ENCODE results near the gene OGDH.

The OGDH gene

GRCh38 chr7:44633254-44634186 is 27.1 kb downstream of the OGDH start:
- Histone ChIP-seq H3K4me1 (ENCODE audit: control insufficient read depth, insufficient read depth, low read length) (peaks cover 24% of the 10 kb centered on the region), H3K4me3 (ENCODE audit: low read depth, low read length) (no peak overlapping the region), H3K27ac (ENCODE audit: low read depth, low read length) (no peak overlapping the region)

GRCh38 chr7:44634187-44634838 is 27.9 kb downstream of the OGDH start:
- Histone ChIP-seq H3K36me3 (ENCODE audit: control insufficient read depth, insufficient read depth, low read length) (peaks cover 17% of the 10 kb centered on the region), H3K27me3 (ENCODE audit: control insufficient read depth, insufficient read depth, low read length) (no peaks in the 10 kb centered on the region), H3K9ac (ENCODE audit: low read length) (no peak overlapping the region), H3K27ac (ENCODE audit: low read depth, low read length) (no peak overlapping the region), H3K4me3 (ENCODE audit: low read depth, low read length) (no peak overlapping the region), H3K9me3 (ENCODE audit: control insufficient read depth, insufficient read depth, low read depth, low read length) (no peaks in the 10 kb centered on the region), H3K4me1 (ENCODE audit: control insufficient read depth, insufficient read depth, low read length) (peaks cover 32% of the 10 kb centered on the region)

More at GRCh38 chr7:44633254-44634186, 27.1 kb downstream of the OGDH start:
- Histone ChIP-seq H3K9ac (ENCODE audit: low read length) (no peak overlapping the region), H3K27me3 (ENCODE audit: control insufficient read depth, insufficient read depth, low read length) (no peaks in the 10 kb centered on the region), H3K9me3 (ENCODE audit: control insufficient read depth, insufficient read depth, low read depth, low read length) (no peaks in the 10 kb centered on the region), H3K36me3 (ENCODE audit: control insufficient read depth, insufficient read depth, low read length) (peaks cover 20% of the 10 kb centered on the region)

GRCh38 chr7:44634839-44635591 is 28.6 kb downstream of the OGDH start:
- Histone ChIP-seq H3K27ac (ENCODE audit: low read depth, low read length) (no peak overlapping the region), H3K27me3 (ENCODE audit: control insufficient read depth, insufficient read depth, low read length) (no peaks in the 10 kb centered on the region), H3K9ac (ENCODE audit: low read length) (no peak overlapping the region), H3K4me1 (ENCODE audit: control insufficient read depth, insufficient read depth, low read length) (peaks cover 39% of the 10 kb centered on the region), H3K36me3 (ENCODE audit: control insufficient read depth, insufficient read depth, low read length) (peaks cover 14% of the 10 kb centered on the region), H3K9me3 (ENCODE audit: control insufficient read depth, insufficient read depth, low read depth, low read length) (no peaks in the 10 kb centered on the region), H3K4me3 (ENCODE audit: low read depth, low read length) (no peak overlapping the region)

GRCh38 chr7:44636041-44636584 is 29.7 kb downstream of the OGDH start:
- H3K9ac ChIP-seq (ENCODE audit: low read length): no peak overlapping the region
- no peaks in the 10 kb centered on the region for H3K27me3 ChIP-seq (ENCODE audit: control insufficient read depth, insufficient read depth, low read length)
- H3K9me3 ChIP-seq (ENCODE audit: control insufficient read depth, insufficient read depth, low read depth, low read length): no peaks in the 10 kb centered on the region
- 0 out of 2 replicates have a peak overlapping the region, but pooled peaks have one; percentile 9 for H3K27ac ChIP-seq (ENCODE audit: low read depth, low read length)
- H3K4me3 ChIP-seq (ENCODE audit: low read depth, low read length): no peak overlapping the region
- H3K36me3 ChIP-seq (ENCODE audit: control insufficient read depth, insufficient read depth, low read length): peaks cover 7% of the 10 kb centered on the region
- peaks cover 37% of the 10 kb centered on the region for H3K4me1 ChIP-seq (ENCODE audit: control insufficient read depth, insufficient read depth, low read length)

GRCh38 chr7:44636926-44637325 is 30.5 kb downstream of the OGDH start:
- Histone ChIP-seq H3K4me1 (ENCODE audit: control insufficient read depth, insufficient read depth, low read length) (peaks cover 30% of the 10 kb centered on the region), H3K36me3 (ENCODE audit: control insufficient read depth, insufficient read depth, low read length) (peaks cover 2% of the 10 kb centered on the region), H3K9ac (ENCODE audit: low read length) (no peak overlapping the region), H3K4me3 (ENCODE audit: low read depth, low read length) (no peak overlapping the region), H3K27ac (ENCODE audit: low read depth, low read length) (no peak overlapping the region), H3K27me3 (ENCODE audit: control insufficient read depth, insufficient read depth, low read length) (no peaks in the 10 kb centered on the region), H3K9me3 (ENCODE audit: control insufficient read depth, insufficient read depth, low read depth, low read length) (no peaks in the 10 kb centered on the region)

- Histone ChIP-seq H3K27me3 (ENCODE audit: control insufficient read depth, insufficient read depth, low read length) (no peaks in the 10 kb centered on the region), H3K4me3 (ENCODE audit: low read depth, low read length) (no peak overlapping the region), H3K36me3 (ENCODE audit: control insufficient read depth, insufficient read depth, low read length) (no peaks in the 10 kb centered on the region), H3K9ac (ENCODE audit: low read length) (no peak overlapping the region), H3K9me3 (ENCODE audit: control insufficient read depth, insufficient read depth, low read depth, low read length) (no peaks in the 10 kb centered on the region), H3K27ac (ENCODE audit: low read depth, low read length) (no peak overlapping the region), H3K4me1 (ENCODE audit: control insufficient read depth, insufficient read depth, low read length) (peaks cover 28% of the 10 kb centered on the region)
Measured at GRCh38 chr7:44637788-44638594, 31.6 kb downstream of the OGDH start.

GRCh38 chr7:44638611-44639557 is 32.5 kb downstream of the OGDH start:
- Histone ChIP-seq H3K27ac (ENCODE audit: low read depth, low read length) (peak overlapping the region; percentile 68), H3K9ac (ENCODE audit: low read length) (peak overlapping the region; percentile 33)

GRCh38 chr7:44639671-44640321 is 33.4 kb downstream of the OGDH start:
- peaks cover 28% of the 10 kb centered on the region for H3K4me1 ChIP-seq (ENCODE audit: control insufficient read depth, insufficient read depth, low read length)
- peak overlapping the region; percentile 57 for H3K9ac ChIP-seq (ENCODE audit: low read length)

More at GRCh38 chr7:44638611-44639557, 32.5 kb downstream of the OGDH start:
- Histone ChIP-seq H3K36me3 (ENCODE audit: control insufficient read depth, insufficient read depth, low read length) (no peaks in the 10 kb centered on the region), H3K9me3 (ENCODE audit: control insufficient read depth, insufficient read depth, low read depth, low read length) (no peaks in the 10 kb centered on the region), H3K4me3 (ENCODE audit: low read depth, low read length) (peak overlapping the region; percentile 23; the same call in 1 of the 2 replicates), H3K4me1 (ENCODE audit: control insufficient read depth, insufficient read depth, low read length) (peaks cover 28% of the 10 kb centered on the region), H3K27me3 (ENCODE audit: control insufficient read depth, insufficient read depth, low read length) (no peaks in the 10 kb centered on the region)

GRCh38 chr7:44643206-44643605 is 36.8 kb downstream of the OGDH start:
- peaks cover 34% of the 10 kb centered on the region for H3K36me3 ChIP-seq (ENCODE audit: control insufficient read depth, insufficient read depth, low read length)
- no peaks in the 10 kb centered on the region for H3K9me3 ChIP-seq (ENCODE audit: control insufficient read depth, insufficient read depth, low read depth, low read length)
- H3K27me3 ChIP-seq (ENCODE audit: control insufficient read depth, insufficient read depth, low read length): no peaks in the 10 kb centered on the region
- H3K4me3 ChIP-seq (ENCODE audit: low read depth, low read length): no peak overlapping the region
- peaks cover 22% of the 10 kb centered on the region for H3K4me1 ChIP-seq (ENCODE audit: control insufficient read depth, insufficient read depth, low read length)
- no peak overlapping the region for H3K9ac ChIP-seq (ENCODE audit: low read length)
- no peak overlapping the region for H3K27ac ChIP-seq (ENCODE audit: low read depth, low read length)

More at GRCh38 chr7:44639671-44640321, 33.4 kb downstream of the OGDH start:
- H3K4me3 ChIP-seq (ENCODE audit: low read depth, low read length): peak overlapping the region; percentile 23; the same call in 1 of the 2 replicates
- H3K9me3 ChIP-seq (ENCODE audit: control insufficient read depth, insufficient read depth, low read depth, low read length): no peaks in the 10 kb centered on the region
- 0 out of 2 replicates have a peak, but pooled peaks cover under 1% of the 10 kb centered on the region for H3K36me3 ChIP-seq (ENCODE audit: control insufficient read depth, insufficient read depth, low read length)
- peak overlapping the region; percentile 68 for H3K27ac ChIP-seq (ENCODE audit: low read depth, low read length)
- no peaks in the 10 kb centered on the region for H3K27me3 ChIP-seq (ENCODE audit: control insufficient read depth, insufficient read depth, low read length)
